Suprapubic skin (tissue), 3 donors: ENCODE measurements around the gene POC1A.

Experiments
- CTCF ChIP-seq, 2 donors: fragments of 200-600 bp in 1 of 2; fragments of 450-650 bp in 1 of 2; sonication (generic) in 1 of 2; IDR thresholded peaks; one replicate each; pipeline ENCODE4 v1.5.1; 2016 to 2019; ENCODE audit warnings: antibody characterized with exemption in 2 of 2, mild to moderate bottlenecking in 1 of 2, moderate library complexity in 1 of 2
- EP300 ChIP-seq: sonication (generic); formaldehyde crosslinking; IDR thresholded peaks from one replicate; pipeline ENCODE4 v1.6.1; 2017; ENCODE audit warnings: antibody characterized with exemption
- POLR2A ChIP-seq, 2 donors: fragments of 450-650 bp; IDR thresholded peaks; one replicate each; pipeline ENCODE4 v1.6.1; 2017; ENCODE audit warnings: antibody characterized with exemption in 2 of 2, mild to moderate bottlenecking in 2 of 2, moderate library complexity in 2 of 2

- TF ChIP-seq POLR2A (IDR thresholded peaks at IDR 0.05) (no peak), CTCF (IDR thresholded peaks at IDR 0.05) (no peak), EP300 (no peak)
Measured at GRCh38 chr3:52094571-52095485, 59.4 kb downstream of the POC1A start.
